Activated naive CD4-positive, alpha-beta T cell treated with anti-CD3 and anti-CD28 coated beads for 36 hours (primary cell): ENCODE measurements around the gene SAMD9L. TPM values are rescaled to one million over a fixed set of nuclear protein-coding genes. Genes with fewer than 3 reads are reported as not detected.

Experiments used
- CTCF ChIA-PET: fragments of 350-600 bp; sonication (Branson Sonifier 250); formaldehyde crosslinking; loops from one replicate; lab custom pipeline; 2021; ENCODE audit warnings: antibody characterized with exemption; lab: Charles Lee
- DNase-seq: peaks from one replicate; pipeline ENCODE4 v3.0.0-alpha.2; 2020
- H3K27ac Mint-ChIP-seq: one replicate; pipeline ENCODE4 v1.8.0; 2021; ENCODE audit warnings: mild to moderate bottlenecking, mixed read lengths
- H3K27me3 Mint-ChIP-seq: one replicate; pipeline ENCODE4 v1.8.0; 2021; ENCODE audit warnings: low read depth, mixed read lengths
- H3K36me3 Mint-ChIP-seq: one replicate; pipeline ENCODE4 v1.8.0; 2021; ENCODE audit warnings: low read depth, mixed read lengths
- H3K4me1 Mint-ChIP-seq: one replicate; pipeline ENCODE4 v1.8.0; 2021; ENCODE audit warnings: low read depth, mixed read lengths
- H3K4me3 Mint-ChIP-seq: one replicate; pipeline ENCODE4 v1.8.0; 2021; ENCODE audit warnings: mild to moderate bottlenecking, moderate library complexity, mixed read lengths
- H3K9me3 Mint-ChIP-seq: one replicate; pipeline ENCODE4 v1.8.0; 2021; ENCODE audit warnings: mixed read lengths
- intact Hi-C: fragments of 100-400 bp; cut with micrococcal nuclease; formaldehyde crosslinking; loops from one replicate; pipeline ENCODE4 v1.15.1; 2023
- total RNA-seq, 2 experiments: library from RNA; stranded (reverse); gene quantifications; one replicate each; pipeline ENCODE4 v1.2.3, GENCODE V29; 2021

Gene SAMD9L
- total RNA-seq, 2 experiments from 2014 or later, result 7.3 to 8.2 TPM

- Mint-ChIP-seq H3K36me3 (no peaks in the 10 kb centered on the region), H3K4me1 (peaks cover 2% of the 10 kb centered on the region), H3K27me3 (no peaks in the 10 kb centered on the region), H3K4me3 (no peak overlapping the region), H3K27ac (no peak overlapping the region), H3K9me3 (peaks cover 25% of the 10 kb centered on the region)
- DNase-seq, result no peak
- CTCF ChIA-PET, result interaction anchor here (0.7 kb wide), 1 partner anchor 48 kb away, joined by 3 read pairs; no protein-coding TSS in a partner anchor
- intact Hi-C loops, result no loop called here
Measured at GRCh38 chr7:93165447-93165846, 17.3 kb upstream of the SAMD9L start.

GRCh38 chr7:93164766-93165165 lies 16.6 kb upstream of the SAMD9L start:
- no peaks in the 10 kb centered on the region for H3K36me3 Mint-ChIP-seq
- no peak overlapping the region for H3K4me3 Mint-ChIP-seq
- peaks cover 2% of the 10 kb centered on the region for H3K4me1 Mint-ChIP-seq
- H3K27ac Mint-ChIP-seq, result no peak overlapping the region
- intact Hi-C loops, result no loop called here
- no peaks in the 10 kb centered on the region for H3K27me3 Mint-ChIP-seq
- H3K9me3 Mint-ChIP-seq, result peaks cover 25% of the 10 kb centered on the region
- CTCF ChIA-PET, result no interaction called here
- no peak for DNase-seq

- Mint-ChIP-seq H3K36me3 (no peaks in the 10 kb centered on the region), H3K4me3 (no peak overlapping the region), H3K9me3 (peaks cover 11% of the 10 kb centered on the region), H3K27me3 (no peaks in the 10 kb centered on the region), H3K4me1 (peaks cover 2% of the 10 kb centered on the region), H3K27ac (no peak overlapping the region)
- CTCF ChIA-PET, result no interaction called here
- no peak for DNase-seq
- intact Hi-C loops, result no loop called here
Measured at GRCh38 chr7:93161181-93161762, 13.1 kb upstream of the SAMD9L start.

GRCh38 chr7:93160410-93160809 lies 12.2 kb upstream of the SAMD9L start:
- no peak for DNase-seq
- intact Hi-C loops, result no loop called here
- no peak overlapping the region for H3K4me3 Mint-ChIP-seq
- peaks cover 11% of the 10 kb centered on the region for H3K9me3 Mint-ChIP-seq
- H3K36me3 Mint-ChIP-seq, result no peaks in the 10 kb centered on the region
- CTCF ChIA-PET, result no interaction called here
- H3K4me1 Mint-ChIP-seq, result no peaks in the 10 kb centered on the region
- no peaks in the 10 kb centered on the region for H3K27me3 Mint-ChIP-seq
- H3K27ac Mint-ChIP-seq, result no peak overlapping the region

- CTCF ChIA-PET, result no interaction called here
- DNase-seq, result no peak
- Mint-ChIP-seq H3K36me3 (no peaks in the 10 kb centered on the region), H3K4me1 (no peaks in the 10 kb centered on the region), H3K4me3 (no peak overlapping the region), H3K27me3 (no peaks in the 10 kb centered on the region), H3K9me3 (peaks cover 11% of the 10 kb centered on the region), H3K27ac (no peak overlapping the region)
- intact Hi-C loops, result no loop called here
Measured at GRCh38 chr7:93159490-93159889, 11.3 kb upstream of the SAMD9L start.

- Mint-ChIP-seq H3K27ac (no peak overlapping the region), H3K27me3 (no peaks in the 10 kb centered on the region), H3K4me3 (no peak overlapping the region), H3K9me3 (peaks cover 3% of the 10 kb centered on the region), H3K36me3 (no peaks in the 10 kb centered on the region), H3K4me1 (no peaks in the 10 kb centered on the region)
- CTCF ChIA-PET, result no interaction called here
- intact Hi-C loops, result no loop called here
- no peak for DNase-seq
Measured at GRCh38 chr7:93156884-93157283, 8.7 kb upstream of the SAMD9L start.

GRCh38 chr7:93150200-93150835 lies 2.1 kb upstream of the SAMD9L start:
- Mint-ChIP-seq H3K9me3 (no peaks in the 10 kb centered on the region), H3K4me1 (peaks cover 22% of the 10 kb centered on the region), H3K27me3 (no peaks in the 10 kb centered on the region), H3K36me3 (peaks cover 3% of the 10 kb centered on the region), H3K27ac (no peak overlapping the region), H3K4me3 (no peak overlapping the region)
- no peak for DNase-seq
- CTCF ChIA-PET, result interaction anchor here (1.3 kb wide), 1 partner anchor 78 kb away, joined by 3 read pairs; no protein-coding TSS in a partner anchor
- intact Hi-C loops, result no loop called here

- peaks cover 22% of the 10 kb centered on the region for H3K4me1 Mint-ChIP-seq
- DNase-seq, result no peak
- intact Hi-C loops, result loop anchor here (1.0 kb wide), 1 partner anchor 30 kb away; no protein-coding TSS in a partner anchor
- H3K36me3 Mint-ChIP-seq, result peaks cover 6% of the 10 kb centered on the region
- H3K27me3 Mint-ChIP-seq, result no peaks in the 10 kb centered on the region
- peak overlapping the region; percentile 76 for H3K27ac Mint-ChIP-seq
- H3K4me3 Mint-ChIP-seq, result peak overlapping the region; percentile 57
- no peaks in the 10 kb centered on the region for H3K9me3 Mint-ChIP-seq
- CTCF ChIA-PET, result no interaction called here
Measured at GRCh38 chr7:93148727-93149126, 542 bp upstream of the SAMD9L start.

GRCh38 chr7:93147363-93147762 lies 822 bp downstream of the SAMD9L start:
- Mint-ChIP-seq H3K27ac (peak overlapping the region; percentile 43), H3K9me3 (no peaks in the 10 kb centered on the region), H3K4me3 (peak overlapping the region; percentile 81), H3K27me3 (no peaks in the 10 kb centered on the region), H3K4me1 (peaks cover 22% of the 10 kb centered on the region), H3K36me3 (peaks cover 11% of the 10 kb centered on the region)
- peak; percentile 54 for DNase-seq
- CTCF ChIA-PET, result no interaction called here
- intact Hi-C loops, result loop anchor here (1.0 to 2.0 kb wide), 4 partner anchors 37 to 313 kb away; partner anchors contain the start of gene VPS50

- Mint-ChIP-seq H3K9me3 (no peaks in the 10 kb centered on the region), H3K4me1 (peaks cover 22% of the 10 kb centered on the region), H3K36me3 (peaks cover 13% of the 10 kb centered on the region), H3K27ac (peak overlapping the region; percentile 43), H3K27me3 (no peaks in the 10 kb centered on the region), H3K4me3 (peak overlapping the region; percentile 81)
- DNase-seq, result peak; percentile 27
- CTCF ChIA-PET, result interaction anchor here (1.1 kb wide), 1 partner anchor 29 kb away, joined by 3 read pairs; the partner anchor contains the start of gene SAMD9
- intact Hi-C loops, result loop anchor here (1.0 to 2.0 kb wide), 4 partner anchors 38 to 312 kb away; partner anchors contain the start of gene VPS50
Measured at GRCh38 chr7:93146472-93147141, 1.6 kb downstream of the SAMD9L start.

- CTCF ChIA-PET, result interaction anchor here (0.6 to 1.1 kb wide), 2 partner anchors 28 to 530 kb away, joined by 3 read pairs; partner anchors contain the start of gene SAMD9
- no peak for DNase-seq
- Mint-ChIP-seq H3K4me1 (peaks cover 22% of the 10 kb centered on the region), H3K36me3 (peaks cover 13% of the 10 kb centered on the region), H3K9me3 (no peaks in the 10 kb centered on the region), H3K27me3 (no peaks in the 10 kb centered on the region), H3K4me3 (no peak overlapping the region), H3K27ac (no peak overlapping the region)
- intact Hi-C loops, result loop anchor here (2.0 kb wide), 2 partner anchors 39 to 311 kb away; no protein-coding TSS in a partner anchor
Measured at GRCh38 chr7:93146036-93146435, 2.1 kb downstream of the SAMD9L start.

- Mint-ChIP-seq H3K4me3 (no peak overlapping the region), H3K9me3 (no peaks in the 10 kb centered on the region), H3K36me3 (peaks cover 13% of the 10 kb centered on the region), H3K4me1 (peaks cover 22% of the 10 kb centered on the region), H3K27me3 (no peaks in the 10 kb centered on the region), H3K27ac (no peak overlapping the region)
- DNase-seq, result no peak
- intact Hi-C loops, result no loop called here
- CTCF ChIA-PET, result interaction anchor here (0.6 to 1.1 kb wide), 2 partner anchors 9 to 539 kb away, joined by 3 read pairs; no protein-coding TSS in a partner anchor
Measured at GRCh38 chr7:93145354-93145753, 2.8 kb downstream of the SAMD9L start.
